NCI-H2029 treated with DMSO at 0.1 percent for 48 hours (cell line): Measurements from ENCODE around the gene MRPL1.
"Not testable (repeated sequence)": the region's sequence is repeated elsewhere in the genome, so short reads cannot be mapped to it uniquely, and the experiment has no call there.

Experiments
- DNase-seq: peaks from one replicate; lab custom pipeline; 2025; lab: John Stamatoyannopoulos, UW

The MRPL1 gene

GRCh38 chr4:77982900-77983540 is 120.4 kb downstream of the MRPL1 start:
- not testable (repeated sequence) for DNase-seq

DNA sequence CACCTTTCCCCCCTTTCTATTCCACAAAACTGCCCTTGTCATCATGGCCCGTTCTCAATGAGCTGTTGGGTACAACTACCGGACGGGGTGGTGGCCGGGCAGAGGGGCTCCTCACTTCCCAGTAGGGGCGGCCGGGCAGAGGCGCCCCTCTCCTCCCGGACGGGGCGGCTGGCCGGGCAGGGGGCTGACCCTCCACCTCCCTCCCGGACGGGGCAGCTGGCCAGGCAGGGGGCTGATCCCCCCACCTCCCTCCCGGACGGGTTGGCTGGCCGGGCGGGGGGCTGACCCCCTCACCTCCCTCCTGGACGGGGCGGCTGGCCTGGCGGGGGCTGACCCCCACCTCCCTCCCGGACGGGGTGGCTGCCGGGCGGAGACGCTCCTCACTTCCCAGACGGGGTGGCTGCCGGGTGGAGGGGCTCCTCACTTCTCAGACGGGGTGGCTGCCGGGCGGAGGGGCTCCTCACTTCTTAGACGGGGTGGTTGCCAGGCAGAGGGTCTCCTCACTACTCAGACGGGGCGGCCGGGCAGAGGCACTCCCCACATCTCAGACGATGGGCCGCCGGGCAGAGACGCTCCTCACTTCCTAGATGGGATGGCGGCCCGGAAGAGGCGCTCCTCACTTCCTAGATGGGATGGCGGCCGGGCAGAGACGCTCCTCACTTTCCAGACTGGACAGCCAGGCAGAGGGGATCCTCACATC is 121.1 kb downstream of the MRPL1 start:
- DNase-seq = not testable (repeated sequence)

- no peak for DNase-seq
Observed at GRCh38 chr4:77989968-77990367, 127.3 kb downstream of the MRPL1 start.

- no peak for DNase-seq
Observed at GRCh38 chr4:77990456-77990855, 127.8 kb downstream of the MRPL1 start.

DNA sequence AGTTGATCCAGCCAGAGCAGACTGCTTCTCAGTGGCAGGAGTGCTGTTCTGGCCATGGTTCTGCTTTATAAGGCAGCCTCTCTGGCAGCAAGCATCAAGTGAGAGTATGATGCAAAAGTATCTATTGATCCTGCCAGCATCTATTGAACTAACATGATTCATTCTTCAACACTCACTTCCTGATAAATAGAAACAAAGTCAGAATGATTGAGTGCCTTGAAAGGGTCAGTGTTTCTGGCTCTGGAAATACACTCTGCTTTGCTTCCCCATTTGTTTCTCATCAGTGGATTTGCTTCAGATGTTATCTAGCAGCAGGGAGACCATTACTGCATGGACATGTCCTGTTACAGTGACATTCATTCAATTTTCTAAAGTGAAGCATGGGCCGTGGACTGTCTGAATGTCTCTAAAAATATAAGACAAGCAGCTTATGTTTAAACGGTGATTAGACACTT is 128.3 kb downstream of the MRPL1 start:
- DNase-seq = no peak

GRCh38 chr4:77992581-77992980 is 130.0 kb downstream of the MRPL1 start:
- DNase-seq = no peak

DNA sequence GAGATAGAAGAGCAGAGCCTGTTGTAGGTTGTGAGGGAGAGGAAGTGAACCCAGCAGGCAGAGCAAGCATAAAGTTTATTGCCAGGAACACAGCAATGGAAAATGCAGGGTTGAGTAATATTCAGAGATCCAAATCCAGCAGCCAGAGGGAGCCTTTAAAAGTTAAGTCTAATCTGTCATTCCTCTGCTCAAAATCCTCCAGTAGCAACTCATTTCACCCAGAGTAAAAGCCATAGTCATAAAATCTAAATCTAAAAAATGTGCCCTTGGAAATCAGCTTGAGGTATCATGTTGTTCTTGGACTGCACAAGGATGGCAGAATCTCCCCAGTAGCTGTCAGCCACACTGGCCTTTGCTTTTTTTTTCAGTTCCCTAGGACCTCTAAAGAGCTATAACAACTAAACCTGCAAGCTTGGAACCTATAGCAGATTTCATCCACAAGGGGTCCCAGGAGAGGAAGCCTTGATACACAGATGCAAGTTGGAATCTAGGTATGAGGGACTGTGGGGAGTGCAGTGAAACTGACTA is 131.6 kb downstream of the MRPL1 start:
- DNase-seq = no peak

DNA sequence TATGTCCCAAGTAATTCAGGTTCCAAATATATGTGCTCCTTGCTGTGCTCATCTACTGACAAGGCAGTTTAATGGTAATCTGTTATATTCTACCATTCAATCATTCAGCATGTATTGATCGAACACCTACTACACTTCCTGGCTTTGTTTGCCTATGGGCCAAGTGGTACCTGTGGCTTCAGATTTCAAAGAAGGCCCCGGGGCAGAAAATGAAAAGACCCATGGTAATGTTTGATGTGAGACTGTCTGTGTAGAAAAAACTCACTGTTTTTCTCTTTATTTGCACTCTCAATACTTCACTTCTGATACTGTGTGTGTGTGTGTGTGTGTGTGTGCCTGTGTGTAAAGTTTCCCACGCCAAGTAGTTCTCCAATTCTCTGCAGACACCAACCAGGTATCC is 133.4 kb downstream of the MRPL1 start:
- no peak for DNase-seq

DNA sequence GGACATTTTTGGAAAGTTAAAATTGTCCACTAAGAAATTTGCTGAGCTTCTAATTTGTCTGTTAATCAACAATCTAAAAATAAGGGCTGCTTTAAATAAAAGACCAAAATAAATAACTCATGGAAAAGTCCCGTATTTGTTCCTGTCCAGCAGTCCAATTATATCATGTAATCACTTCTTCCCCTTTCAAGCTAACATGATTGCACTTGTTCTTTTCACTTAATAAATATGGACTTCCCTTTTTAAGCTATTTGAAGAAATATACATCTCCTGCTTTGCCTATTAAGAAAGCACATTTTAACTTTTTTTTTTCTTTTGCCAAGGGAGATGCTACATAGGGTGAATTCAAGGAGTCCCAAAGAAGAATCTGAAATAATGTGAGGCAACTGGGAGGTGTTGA is 138.9 kb downstream of the MRPL1 start:
- DNase-seq = no peak

DNA sequence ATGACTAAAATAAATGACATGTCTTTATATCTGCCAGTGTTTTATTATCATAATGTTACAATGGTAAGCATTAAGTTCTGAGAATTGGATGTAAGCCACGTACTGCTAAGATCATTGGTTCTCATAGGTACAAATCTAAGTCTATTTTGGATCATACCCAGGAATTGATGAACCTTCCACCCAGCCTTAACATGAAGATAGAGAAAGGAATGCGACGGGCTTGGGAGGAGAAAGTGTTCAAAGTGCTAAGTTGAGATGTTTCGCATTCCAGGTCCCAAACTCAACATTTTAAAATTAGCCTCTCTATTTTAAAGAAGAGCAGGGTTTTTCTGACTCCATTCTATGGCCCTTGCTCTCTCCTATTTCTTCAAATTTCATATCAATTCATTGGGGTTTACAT is 139.6 kb downstream of the MRPL1 start:
- DNase-seq = no peak
